ENCODE data around the gene DYNC2LI1.

The DYNC2LI1 gene

GRCh38 chr2:43839776-43840564 lies 66.1 kb downstream of the DYNC2LI1 start:
- H3K27me3 ChIP-seq (ENCODE audit: low read length) = no peaks in the 10 kb centered on the region
- no peak overlapping the region for H3K4me2 ChIP-seq (ENCODE audit: low read depth, low read length, poor library complexity, severe bottlenecking)
- no peaks in the 10 kb centered on the region for H4K20me1 ChIP-seq (ENCODE audit: low read depth, low read length)
- TF ChIP-seq CTCF (IDR thresholded peaks at IDR 0.05; ENCODE audit: insufficient read depth, low read length, poor library complexity, severe bottlenecking) = no peak
- no peaks in the 10 kb centered on the region for H3F3A ChIP-seq (ENCODE audit: insufficient read depth)
- H3K27ac ChIP-seq (ENCODE audit: low read depth, low read length) = no peak overlapping the region
- no peaks in the 10 kb centered on the region for H3K9me3 ChIP-seq (ENCODE audit: insufficient read depth, low read length)
- no peaks in the 10 kb centered on the region for H3K36me3 ChIP-seq (ENCODE audit: low read length)
- H3K4me3 ChIP-seq (ENCODE audit: insufficient read depth, low read length, poor library complexity, severe bottlenecking) = no peak overlapping the region
- no peak overlapping the region for H2AFZ ChIP-seq (ENCODE audit: low read depth, low read length, severe bottlenecking)
- H3K9ac ChIP-seq (ENCODE audit: low read length) = no peak overlapping the region
- H3K9me2 ChIP-seq (replicated peaks; ENCODE audit: insufficient read depth, low read length) = no peaks in the 10 kb centered on the region
- H3K79me2 ChIP-seq (ENCODE audit: insufficient read depth, low read length) = no peaks in the 10 kb centered on the region

GRCh38 chr2:43840965-43841364 lies 67.1 kb downstream of the DYNC2LI1 start:
- Histone ChIP-seq H3K4me2 (ENCODE audit: low read depth, low read length, poor library complexity, severe bottlenecking) (no peak overlapping the region), H3K79me2 (ENCODE audit: insufficient read depth, low read length) (no peaks in the 10 kb centered on the region), H3K4me3 (ENCODE audit: insufficient read depth, low read length, poor library complexity, severe bottlenecking) (no peak overlapping the region), H3K9me2 (replicated peaks; ENCODE audit: insufficient read depth, low read length) (no peaks in the 10 kb centered on the region), H3K27ac (ENCODE audit: low read depth, low read length) (no peak overlapping the region), H4K20me1 (ENCODE audit: low read depth, low read length) (no peaks in the 10 kb centered on the region), H2AFZ (ENCODE audit: low read depth, low read length, severe bottlenecking) (no peak overlapping the region), H3K36me3 (ENCODE audit: low read length) (no peaks in the 10 kb centered on the region), H3K9ac (ENCODE audit: low read length) (no peak overlapping the region), H3K9me3 (ENCODE audit: insufficient read depth, low read length) (no peaks in the 10 kb centered on the region), H3K27me3 (ENCODE audit: low read length) (no peaks in the 10 kb centered on the region), H3F3A (ENCODE audit: insufficient read depth) (no peaks in the 10 kb centered on the region)
- TF ChIP-seq CTCF (IDR thresholded peaks at IDR 0.05; ENCODE audit: insufficient read depth, low read length, poor library complexity, severe bottlenecking) (no peak), EZH2phosphoT487 (conservative IDR thresholded peaks at IDR 0.05; ENCODE audit: low read length) (no peak)

DNA sequence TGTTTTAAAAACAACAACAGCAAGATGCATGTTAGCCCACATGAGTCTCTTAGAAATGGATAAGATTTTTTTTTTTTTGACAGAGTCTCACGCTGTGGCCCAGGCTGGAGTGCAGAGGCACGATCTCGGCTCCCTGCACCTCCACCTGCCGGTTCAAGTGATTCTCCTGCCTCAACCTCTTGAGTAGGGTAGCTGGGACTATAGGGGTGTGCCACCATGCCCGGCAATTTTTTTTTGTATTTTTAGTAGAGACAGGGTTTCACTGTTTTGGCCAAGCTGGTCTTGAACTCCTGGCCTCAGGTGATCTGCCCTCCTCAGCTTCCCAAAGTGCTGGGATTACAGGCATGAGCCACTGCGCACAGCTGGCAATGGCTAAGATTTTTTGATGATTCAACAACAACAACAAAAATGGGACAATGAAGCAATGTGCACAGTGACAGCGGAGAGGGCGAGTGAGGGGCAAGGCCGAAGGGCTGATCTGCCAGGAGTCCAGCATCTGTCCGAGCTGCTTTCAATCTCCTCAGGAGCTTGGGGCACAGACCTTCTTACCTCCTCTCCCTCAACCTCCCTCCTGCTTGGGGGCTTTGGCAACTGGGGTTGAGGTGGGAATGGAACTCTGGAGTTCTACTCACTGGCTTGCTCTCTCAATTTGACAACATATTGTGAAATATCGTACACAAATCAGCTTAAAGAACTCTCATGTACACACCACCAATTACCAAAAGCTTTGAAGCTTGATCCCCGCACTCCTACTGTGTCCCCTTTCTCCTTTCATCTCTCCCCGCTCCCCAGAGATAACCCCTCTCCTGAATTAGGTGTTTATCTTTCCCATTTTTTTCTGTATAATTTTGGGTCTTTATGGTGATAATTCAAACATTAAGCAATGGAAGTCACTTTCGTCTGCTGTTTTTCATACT lies 68.4 kb downstream of the DYNC2LI1 start:
- no peak for TF ChIP-seq CTCF (IDR thresholded peaks at IDR 0.05; ENCODE audit: insufficient read depth, low read length, poor library complexity, severe bottlenecking)
- Histone ChIP-seq H2AFZ (ENCODE audit: low read depth, low read length, severe bottlenecking) (no peak overlapping the region), H3K27ac (ENCODE audit: low read depth, low read length) (no peak overlapping the region), H3K9me3 (ENCODE audit: insufficient read depth, low read length) (no peaks in the 10 kb centered on the region), H3K9me2 (replicated peaks; ENCODE audit: insufficient read depth, low read length) (no peaks in the 10 kb centered on the region), H3K4me2 (ENCODE audit: low read depth, low read length, poor library complexity, severe bottlenecking) (no peak overlapping the region), H3K79me2 (ENCODE audit: insufficient read depth, low read length) (no peaks in the 10 kb centered on the region), H3K9ac (ENCODE audit: low read length) (no peak overlapping the region), H3K27me3 (ENCODE audit: low read length) (no peaks in the 10 kb centered on the region), H3K36me3 (ENCODE audit: low read length) (no peaks in the 10 kb centered on the region), H3K4me3 (ENCODE audit: insufficient read depth, low read length, poor library complexity, severe bottlenecking) (no peak overlapping the region), H4K20me1 (ENCODE audit: low read depth, low read length) (no peaks in the 10 kb centered on the region), H3F3A (ENCODE audit: insufficient read depth) (no peaks in the 10 kb centered on the region)

Data from SU-DHL-6 (cell line).